K562 (cell line): ENCODE results near the gene INTS1. TPM values are rescaled to one million over a fixed set of nuclear protein-coding genes. Genes with fewer than 3 reads are reported as not detected.

ENCODE experiments used
- ARID1B ChIP-seq: fragments of 450-650 bp; IDR thresholded peaks from 2 replicates; pipeline ENCODE4 v1.6.1; 2016; ENCODE audit warnings: antibody characterized with exemption, mild to moderate bottlenecking, inconsistent platforms
- CBX8 ChIP-seq: fragments of 200-600 bp; sonication (generic); IDR thresholded peaks from 2 replicates; pipeline ENCODE4 v1.6.1; 2012; ENCODE audit warnings: borderline replicate concordance, mixed run types, low read depth, mild to moderate bottlenecking, moderate library complexity, mixed read lengths, low read length, control low read depth, inconsistent platforms; ENCODE audit not compliant: poor library complexity, severe bottlenecking; ENCODE audit errors: extremely low read depth
- CREM ChIP-seq: IDR thresholded peaks from 2 replicates; pipeline ENCODE4 v1.6.1; 2014; ENCODE audit warnings: antibody characterized with exemption, low read depth
- ESRRA ChIP-seq: fragments of 450-650 bp; IDR thresholded peaks from 2 replicates; pipeline ENCODE4 v1.6.1; 2014; ENCODE audit warnings: low read depth, mild to moderate bottlenecking, moderate library complexity, borderline replicate concordance
- GTF2B ChIP-seq: IDR thresholded peaks from 2 replicates; pipeline ENCODE4 v1.6.1; 2011; ENCODE audit not compliant: insufficient read length; ENCODE audit errors: extremely low read depth
- HBP1 ChIP-seq: fragments of 450-650 bp; formaldehyde crosslinking; IDR thresholded peaks from 2 replicates; pipeline ENCODE4 v1.4.0; 2022; ENCODE audit warnings: missing genetic modification characterization
- HCFC1 ChIP-seq: IDR thresholded peaks from 2 replicates; pipeline ENCODE4 v1.6.1; 2012; ENCODE audit warnings: low read depth, low read length, improper control_type of control experiment
- KAT8 ChIP-seq: fragments of 450-650 bp; IDR thresholded peaks from 2 replicates; pipeline ENCODE4 v1.6.1; 2016; ENCODE audit warnings: low read depth, mild to moderate bottlenecking
- MBD2 ChIP-seq: sonication (generic); IDR thresholded peaks from 2 replicates; pipeline ENCODE4 v1.6.1; 2016; ENCODE audit warnings: low read depth, borderline replicate concordance
- MITF ChIP-seq: IDR thresholded peaks from 2 replicates; pipeline ENCODE4 v1.6.1; 2014; ENCODE audit warnings: antibody characterized with exemption
- RFX1 ChIP-seq: fragments of 450-650 bp; IDR thresholded peaks from 2 replicates; pipeline ENCODE4 v1.6.1; 2016; ENCODE audit warnings: mild to moderate bottlenecking, moderate library complexity
- SFPQ ChIP-seq: fragments of 200-400 bp; formaldehyde crosslinking; IDR thresholded peaks from 2 replicates; pipeline ENCODE4 v1.6.1; 2017; ENCODE audit warnings: mild to moderate bottlenecking, low read depth, low read length, moderate library complexity
- SIN3A ChIP-seq, 2 experiments: fragments of 150-350 bp in 1 of 2; IDR thresholded peaks; 2 replicates each; pipeline ENCODE4 v1.6.1; 2011 to 2016; ENCODE audit warnings: borderline replicate concordance in 2 of 2, low read depth in 2 of 2, low read length in 2 of 2, mild to moderate bottlenecking in 2 of 2, moderate library complexity in 2 of 2; ENCODE audit not compliant: control insufficient read depth in 1 of 2
- TAL1 ChIP-seq: fragments of 450-650 bp; IDR thresholded peaks from 2 replicates; pipeline ENCODE4 v1.6.1; 2016; ENCODE audit warnings: mild to moderate bottlenecking
- TCF15 ChIP-seq: fragments of 250-450 bp; sonication (Bioruptor Pico); IDR thresholded peaks from 2 replicates; pipeline ENCODE4 v1.8.0; 2022; ENCODE audit warnings: moderate library complexity, mild to moderate bottlenecking, inconsistent platforms
- TFAM ChIP-seq: fragments of 250-450 bp; sonication (Bioruptor Pico); conservative IDR thresholded peaks from 2 replicates; pipeline ENCODE4 v1.5.0; 2021; ENCODE audit warnings: mild to moderate bottlenecking, moderate library complexity
- TGIF2 ChIP-seq: sonication (generic); formaldehyde crosslinking; IDR thresholded peaks from 2 replicates; pipeline ENCODE4 v1.8.1; 2022; ENCODE audit warnings: mild to moderate bottlenecking, missing genetic modification reagents, moderate library complexity
- ZNF586 ChIP-seq: fragments of 450-650 bp; formaldehyde crosslinking; conservative IDR thresholded peaks from 2 replicates; pipeline ENCODE4 v1.4.0; 2020; ENCODE audit warnings: mild to moderate bottlenecking, moderate library complexity
- ZNF668 ChIP-seq: fragments of 250-450 bp; sonication (Bioruptor Pico); IDR thresholded peaks from 2 replicates; pipeline ENCODE4 v1.8.0; 2022; ENCODE audit warnings: mild to moderate bottlenecking, inconsistent platforms
- polyA plus RNA-seq, 8 experiments: library from polyadenylated mRNA; depleted of rRNA in 4 of 8; stranded (reverse) in 5 of 8; unstranded in 3 of 8; fragments of >200 nt; fragmentation: Nextera tagmentation in 2 of 8; fragmentation: Illumina TruSeq in 1 of 8; extraction: Ambion mirVana in 2 of 8; extraction: Trizol in 1 of 8; gene quantifications; 2 replicates each; pipeline versions ENCODE4 v1.2.1 to v1.2.3, GENCODE V29; 2011 to 2014; ENCODE audit warnings: inconsistent platforms in 1 of 8, missing spikeins in 1 of 8
- total RNA-seq, 7 experiments: library from RNA; depleted of rRNA in 6 of 7; stranded (reverse); fragments of >200 nt in 6 of 7; fragmentation: Illumina TruSeq in 2 of 7; extraction: Trizol in 2 of 7; gene quantifications; 2 replicates each; pipeline versions ENCODE4 v1.2.1 to v1.2.3, GENCODE V29; 2011 to 2021; ENCODE audit warnings: low replicate concordance in 1 of 7

Gene INTS1
- total and polyA plus RNA-seq, 9 of the 15 experiments (the other 6 are each of a cell fraction or from before 2014, with no cell fraction given): 0.34 to 119 (median 18.5) TPM

GRCh38 chr7:1537535-1538412, 33.6 kb upstream of the INTS1 start (continued):
- TF ChIP-seq SFPQ (no peak), CREM (peak; percentile 82), CBX8 (no peak), TGIF2 (CRISPR knock-in tag) (no peak), KAT8 (no peak), GTF2B (no peak), ARID1B (peak; percentile 77), TFAM (CRISPR knock-in tag) (no peak), MITF (peak; percentile 70), RFX1 (peak; percentile 100), ZNF668 (CRISPR knock-in tag) (no peak), TCF15 (CRISPR knock-in tag) (no peak), SIN3A (IDR thresholded peaks at IDR 0.05; ENCODE audit: borderline replicate concordance in 2 of 2, control insufficient read depth in 1 of 2, low read depth in 2 of 2, low read length in 2 of 2) (peak; percentile 76 to 84; a peak in 2 of 4 replicates), HBP1 (no peak), ZNF586 (CRISPR knock-in tag) (no peak), TAL1 (peak; percentile 58; the same call in 1 of the 2 replicates), HCFC1 (no peak), ESRRA (no peak), MBD2 (peak; percentile 84)
